GM18951 (cell line): ENCODE measurements around the gene DEDD2.

Experiments
- POLR2A ChIP-seq: IDR thresholded peaks from 4 replicates; pipeline ENCODE4 v1.6.1; 2011; ENCODE audit warnings: mild to moderate bottlenecking; ENCODE audit not compliant: insufficient read length, insufficient read depth; ENCODE audit errors: extremely low read depth
- in situ Hi-C: fragments of 300-500 bp; cut with MboI; formaldehyde crosslinking; loops from one replicate; pipeline ENCODE4 v1.12.0; 2022; ENCODE audit warnings: low sequenced_read_pairs, mixed read lengths, inconsistent platforms; ENCODE audit not compliant: unreplicated experiment

Gene DEDD2

GRCh38 chr19:42251572-42252358 lies 34.3 kb upstream of the DEDD2 start:
- TF ChIP-seq POLR2A, result no peak
- in situ Hi-C loops, result no loop called here

GRCh38 chr19:42250666-42251531 lies 33.4 kb upstream of the DEDD2 start:
- TF ChIP-seq POLR2A, result no peak
- in situ Hi-C loops, result no loop called here

GRCh38 chr19:42250183-42250665 lies 32.7 kb upstream of the DEDD2 start:
- TF ChIP-seq POLR2A, result no peak
- in situ Hi-C loops, result no loop called here

- TF ChIP-seq POLR2A, result no peak
- in situ Hi-C loops, result no loop called here
Measured at GRCh38 chr19:42249769-42250168, 32.3 kb upstream of the DEDD2 start.

GRCh38 chr19:42249149-42249750 lies 31.8 kb upstream of the DEDD2 start:
- no peak for TF ChIP-seq POLR2A

GRCh38 chr19:42248270-42249148 lies 31.0 kb upstream of the DEDD2 start:
- in situ Hi-C loops, result no loop called here

More at GRCh38 chr19:42249149-42249750, 31.8 kb upstream of the DEDD2 start:
- in situ Hi-C loops, result no loop called here

GRCh38 chr19:42247640-42248199 lies 30.2 kb upstream of the DEDD2 start:
- in situ Hi-C loops, result no loop called here
- no peak for TF ChIP-seq POLR2A

More at GRCh38 chr19:42248270-42249148, 31.0 kb upstream of the DEDD2 start:
- TF ChIP-seq POLR2A, result no peak

GRCh38 chr19:42246922-42247639 lies 29.6 kb upstream of the DEDD2 start:
- in situ Hi-C loops, result no loop called here
- no peak for TF ChIP-seq POLR2A

- in situ Hi-C loops, result no loop called here
- TF ChIP-seq POLR2A, result no peak
Measured at GRCh38 chr19:42246143-42246921, 28.9 kb upstream of the DEDD2 start.

GRCh38 chr19:42245231-42245630 lies 27.8 kb upstream of the DEDD2 start:
- no peak for TF ChIP-seq POLR2A
- in situ Hi-C loops, result no loop called here
